BJ (cell line): ENCODE results near the gene CAMTA2. TPM values are rescaled to one million over a fixed set of nuclear protein-coding genes. Genes with fewer than 3 reads are reported as not detected.

Experiments used
- CTCF ChIA-PET: fragments of 350-600 bp; formaldehyde crosslinking; extraction: SDS; loops from one replicate; lab custom pipeline; 2021; ENCODE audit warnings: antibody characterized with exemption, inconsistent platforms; lab: Yijun Ruan, JAX
- POLR2A ChIA-PET: fragments of 300-600 bp; sonication (Branson Sonifier 250); formaldehyde crosslinking; extraction: SDS; loops from one replicate; lab custom pipeline; 2021; ENCODE audit warnings: antibody characterized with exemption; lab: Charles Lee
- DNase-seq: peaks from one replicate; pipeline ENCODE4 v3.0.0-alpha.2; 2011; ENCODE audit warnings: low read depth
- H3K27me3 ChIP-seq: 2 replicates; pipeline ENCODE4 v1.6.0; 2011; ENCODE audit warnings: low read length; ENCODE audit not compliant: control insufficient read depth, insufficient read depth
- H3K36me3 ChIP-seq: 2 replicates; pipeline ENCODE4 v1.5.1; 2011; ENCODE audit warnings: low read length; ENCODE audit not compliant: control insufficient read depth, insufficient read depth
- H3K4me3 ChIP-seq: 2 replicates; pipeline ENCODE4 v1.5.1; 2011; ENCODE audit warnings: low read depth, mild to moderate bottlenecking, control low read depth, low read length
- CTCF ChIP-seq: IDR thresholded peaks from 2 replicates; pipeline ENCODE4 v1.5.1; 2011; ENCODE audit warnings: low read depth, mild to moderate bottlenecking, control low read depth, inconsistent platforms, low read length, moderate library complexity; ENCODE audit not compliant: insufficient read depth
- polyA plus RNA-seq: library from polyadenylated mRNA; depleted of rRNA; stranded (reverse); fragments of >200 nt; gene quantifications from 2 replicates; pipeline ENCODE4 v1.2.3, GENCODE V29; 2011

The CAMTA2 gene
- polyA plus RNA-seq, 1 experiment, result 65.6 TPM

- DNase-seq, result no peak
- ChIA-PET CTCF (interaction anchor here (0.9 to 6.9 kb wide), 4 partner anchors 35 to 118 kb away, joined by 3 to 73 read pairs (median 6); partner anchors contain the start of gene CAMTA2), POLR2A (no interaction called here)
- no peak for TF ChIP-seq CTCF
- Histone ChIP-seq H3K27me3 (no peaks in the 10 kb centered on the region), H3K36me3 (peaks cover 8% of the 10 kb centered on the region), H3K4me3 (no peak overlapping the region)
Observed at GRCh38 chr17:5027299-5027698, 39.8 kb upstream of the CAMTA2 start.

GRCh38 chr17:5024604-5025003 lies 37.1 kb upstream of the CAMTA2 start:
- H3K27me3 ChIP-seq, result no peaks in the 10 kb centered on the region
- ChIA-PET CTCF (no interaction called here), POLR2A (no interaction called here)
- peaks cover 23% of the 10 kb centered on the region for H3K36me3 ChIP-seq
- H3K4me3 ChIP-seq, result no peak overlapping the region
- DNase-seq, result no peak
- no peak for TF ChIP-seq CTCF

- Histone ChIP-seq H3K27me3 (no peaks in the 10 kb centered on the region), H3K4me3 (no peak overlapping the region), H3K36me3 (peaks cover 28% of the 10 kb centered on the region)
- ChIA-PET CTCF (no interaction called here), POLR2A (no interaction called here)
- DNase-seq, result no peak
- no peak for TF ChIP-seq CTCF
Observed at GRCh38 chr17:5023588-5024147, 36.2 kb upstream of the CAMTA2 start.

GRCh38 chr17:5022171-5022711 lies 34.8 kb upstream of the CAMTA2 start:
- no peak for DNase-seq
- ChIA-PET CTCF (interaction anchor here (0.9 to 1.4 kb wide), 2 partner anchors 8 to 40 kb away, joined by 4 to 5 read pairs; no protein-coding TSS in a partner anchor), POLR2A (no interaction called here)
- Histone ChIP-seq H3K27me3 (no peaks in the 10 kb centered on the region), H3K4me3 (no peak overlapping the region), H3K36me3 (peaks cover 31% of the 10 kb centered on the region)
- no peak for TF ChIP-seq CTCF

GRCh38 chr17:5020502-5021023 lies 33.1 kb upstream of the CAMTA2 start:
- POLR2A ChIA-PET, result no interaction called here
- H3K27me3 ChIP-seq, result no peaks in the 10 kb centered on the region
- H3K36me3 ChIP-seq, result peaks cover 36% of the 10 kb centered on the region
- CTCF ChIA-PET, result interaction anchor here (1.2 kb wide), 1 partner anchor 10 kb away, joined by 4 read pairs; no protein-coding TSS in a partner anchor
- no peak for TF ChIP-seq CTCF
- H3K4me3 ChIP-seq, result no peak overlapping the region
- DNase-seq, result no peak
